Lower leg skin (tissue), 4 donors: ENCODE measurements around the gene KIF14. TPM values are rescaled to one million over a fixed set of nuclear protein-coding genes. Genes with fewer than 3 reads are reported as not detected.
"Not testable (repeated sequence)": the region's sequence is repeated elsewhere in the genome, so short reads cannot be mapped to it uniquely, and the experiment has no call there.

Source experiments
- DNase-seq, 2 donors: peaks; one replicate each; pipeline ENCODE4 v3.0.0-alpha.2; 2019; ENCODE audit warnings: low spot score in 2 of 2
- H3K4me3 ChIP-seq: fragments of 200-600 bp; sonication (generic); 2 replicates; pipeline ENCODE4 v1.5.1; 2017; ENCODE audit warnings: mild to moderate bottlenecking, low read depth; ENCODE audit not compliant: poor library complexity, severe bottlenecking
- POLR2A ChIP-seq, 2 donors: fragments of 450-650 bp; IDR thresholded peaks; one replicate each; pipeline ENCODE4 v1.6.1; 2016 to 2017; ENCODE audit warnings: antibody characterized with exemption in 2 of 2, mild to moderate bottlenecking in 1 of 2, moderate library complexity in 1 of 2
- WGBS, 2 donors: methylation state at CpG; one replicate each; pipeline ENCODE4 v1.1.5; 2018; 5-methylcytosine and 5-hydroxymethylcytosine counted together
- intact Hi-C: fragments of 100-400 bp; cut with DNase I; formaldehyde crosslinking; loops from one replicate; pipeline ENCODE4 v1.15.0; 2023; ENCODE audit warnings: low total_unique reads
- total RNA-seq, 4 donors: library from RNA; depleted of rRNA; stranded (reverse); fragments of >200 nt; gene quantifications; one replicate each; pipeline ENCODE4 v1.1.0, GENCODE V29; 2016
- TF ChIP-seq, protein P1 (sequence below), 3 donors: fragments of 450-650 bp; IDR thresholded peaks; one replicate each; pipeline ENCODE4 v1.5.1; 2016; ENCODE audit warnings: antibody characterized with exemption in 3 of 3, mild to moderate bottlenecking in 3 of 3, moderate library complexity in 2 of 3

KIF14 gene
- total RNA-seq, 4 donors from 2014 or later, result 0.37 to 1.1 (median 0.61) TPM

GRCh38 chr1:200530623-200531261 lies 89.8 kb downstream of the KIF14 start:
- no peak overlapping the region for H3K4me3 ChIP-seq
- DNase-seq, result peak in 1 of 2 donors; percentile 76
- WGBS, 2 donors, result 51 to 54% methylated on average over 7 of the region's 7 CpGs
- no peak for TF ChIP-seq POLR2A (IDR thresholded peaks at IDR 0.05)
- TF ChIP-seq, protein P1, sequence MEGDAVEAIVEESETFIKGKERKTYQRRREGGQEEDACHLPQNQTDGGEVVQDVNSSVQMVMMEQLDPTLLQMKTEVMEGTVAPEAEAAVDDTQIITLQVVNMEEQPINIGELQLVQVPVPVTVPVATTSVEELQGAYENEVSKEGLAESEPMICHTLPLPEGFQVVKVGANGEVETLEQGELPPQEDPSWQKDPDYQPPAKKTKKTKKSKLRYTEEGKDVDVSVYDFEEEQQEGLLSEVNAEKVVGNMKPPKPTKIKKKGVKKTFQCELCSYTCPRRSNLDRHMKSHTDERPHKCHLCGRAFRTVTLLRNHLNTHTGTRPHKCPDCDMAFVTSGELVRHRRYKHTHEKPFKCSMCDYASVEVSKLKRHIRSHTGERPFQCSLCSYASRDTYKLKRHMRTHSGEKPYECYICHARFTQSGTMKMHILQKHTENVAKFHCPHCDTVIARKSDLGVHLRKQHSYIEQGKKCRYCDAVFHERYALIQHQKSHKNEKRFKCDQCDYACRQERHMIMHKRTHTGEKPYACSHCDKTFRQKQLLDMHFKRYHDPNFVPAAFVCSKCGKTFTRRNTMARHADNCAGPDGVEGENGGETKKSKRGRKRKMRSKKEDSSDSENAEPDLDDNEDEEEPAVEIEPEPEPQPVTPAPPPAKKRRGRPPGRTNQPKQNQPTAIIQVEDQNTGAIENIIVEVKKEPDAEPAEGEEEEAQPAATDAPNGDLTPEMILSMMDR (IDR thresholded peaks at IDR 0.05), result no peak
- intact Hi-C loops, result no loop called here

- intact Hi-C loops, result no loop called here
- peak in 1 of 2 donors; percentile 67 for DNase-seq
- TF ChIP-seq, protein P1 (IDR thresholded peaks at IDR 0.05), result no peak
- no peak for TF ChIP-seq POLR2A (IDR thresholded peaks at IDR 0.05)
- no peak overlapping the region for H3K4me3 ChIP-seq
- 73% methylated on average over 4 of the region's 4 CpGs for WGBS, 2 donors
Measured at GRCh38 chr1:200528858-200529606, 91.5 kb downstream of the KIF14 start.

DNA sequence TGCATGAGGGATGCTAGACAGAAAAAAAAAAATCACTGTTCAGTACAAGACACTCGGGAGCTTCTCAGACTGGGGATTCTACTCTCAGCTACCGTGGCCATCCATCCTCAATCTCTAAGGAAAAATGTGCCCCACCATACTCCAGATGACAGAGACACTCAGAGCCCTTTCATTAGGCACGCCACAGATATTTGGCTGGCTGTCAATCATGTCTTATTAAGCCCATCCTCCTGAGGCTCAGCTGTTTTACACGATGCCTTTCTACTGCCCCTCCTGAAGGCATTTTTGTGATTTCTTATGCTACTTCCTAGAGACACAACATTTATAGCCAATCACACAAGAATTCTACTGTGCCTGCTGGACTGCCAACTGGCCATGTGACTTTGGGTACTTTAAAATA lies 92.9 kb downstream of the KIF14 start:
- TF ChIP-seq, protein P1 (IDR thresholded peaks at IDR 0.05), result no peak
- TF ChIP-seq POLR2A (IDR thresholded peaks at IDR 0.05), result no peak
- WGBS, 2 donors, result 78 to 84% methylated on average over 4 of the region's 4 CpGs
- intact Hi-C loops, result no loop called here
- no peak for DNase-seq
- H3K4me3 ChIP-seq, result no peak overlapping the region

DNA sequence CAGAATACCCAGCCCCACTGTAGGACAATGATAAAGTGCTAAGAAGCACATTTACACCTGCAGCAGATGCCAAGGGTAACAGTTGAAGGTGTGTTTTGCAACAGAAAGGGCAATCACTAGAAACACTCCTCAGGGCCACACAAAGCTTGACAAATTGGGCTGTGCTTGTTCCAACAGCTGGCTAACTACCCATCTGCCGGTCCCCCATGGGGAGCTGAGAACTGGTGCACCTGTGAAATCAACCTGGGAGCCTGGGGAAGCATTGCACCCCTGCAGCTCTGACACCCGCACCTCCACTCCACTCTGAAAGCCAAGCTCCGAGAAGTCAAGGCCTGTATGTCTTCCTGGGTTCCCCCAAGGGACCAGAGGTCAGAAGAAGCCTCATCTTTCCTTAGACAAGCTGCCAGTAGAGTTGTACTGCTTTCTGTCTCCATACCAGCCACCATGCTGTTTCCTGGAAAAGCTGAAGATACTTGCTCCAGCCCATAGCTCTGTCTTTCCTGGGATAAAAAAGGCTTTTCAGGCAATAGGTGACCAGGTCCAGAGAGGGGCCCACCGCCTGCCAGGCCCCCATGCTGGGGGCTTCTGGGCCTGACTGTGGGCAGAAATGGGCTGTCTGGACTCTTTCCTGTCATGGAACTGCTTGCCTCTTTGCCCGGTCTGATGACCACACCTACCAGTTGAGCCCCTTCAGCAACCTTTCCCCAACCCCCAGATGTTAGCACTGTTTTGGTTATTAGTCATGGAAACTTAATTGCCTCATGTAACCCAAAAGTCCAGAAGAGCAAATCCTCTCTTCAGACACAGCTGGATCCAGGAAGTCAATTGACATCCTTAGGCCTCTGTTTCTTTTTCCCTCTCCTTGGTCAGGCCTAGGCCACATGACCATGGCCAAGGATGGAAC lies 93.6 kb downstream of the KIF14 start:
- peak in 1 of 2 donors; percentile 20 for DNase-seq
- TF ChIP-seq, protein P1 (IDR thresholded peaks at IDR 0.05), result no peak
- 80 to 89% methylated on average over 5 of the region's 5 CpGs for WGBS, 2 donors
- H3K4me3 ChIP-seq, result no peak overlapping the region
- intact Hi-C loops, result no loop called here

- WGBS, 2 donors, result 49% methylated on average over 9 of the region's 9 CpGs
- no peak overlapping the region for H3K4me3 ChIP-seq
- intact Hi-C loops, result no loop called here
- no peak for DNase-seq
- TF ChIP-seq POLR2A (IDR thresholded peaks at IDR 0.05), result no peak
- TF ChIP-seq, protein P1 (IDR thresholded peaks at IDR 0.05), result no peak
Measured at GRCh38 chr1:200525090-200525987, 95.2 kb downstream of the KIF14 start.

GRCh38 chr1:200524551-200524950 lies 96.0 kb downstream of the KIF14 start:
- intact Hi-C loops, H3K4me3 ChIP-seq, DNase-seq: not testable (repeated sequence)
- 74 to 85% methylated on average over 5 of the region's 5 CpGs for WGBS, 2 donors
